ENCODE results near the gene RAB24.

The RAB24 gene

DNA sequence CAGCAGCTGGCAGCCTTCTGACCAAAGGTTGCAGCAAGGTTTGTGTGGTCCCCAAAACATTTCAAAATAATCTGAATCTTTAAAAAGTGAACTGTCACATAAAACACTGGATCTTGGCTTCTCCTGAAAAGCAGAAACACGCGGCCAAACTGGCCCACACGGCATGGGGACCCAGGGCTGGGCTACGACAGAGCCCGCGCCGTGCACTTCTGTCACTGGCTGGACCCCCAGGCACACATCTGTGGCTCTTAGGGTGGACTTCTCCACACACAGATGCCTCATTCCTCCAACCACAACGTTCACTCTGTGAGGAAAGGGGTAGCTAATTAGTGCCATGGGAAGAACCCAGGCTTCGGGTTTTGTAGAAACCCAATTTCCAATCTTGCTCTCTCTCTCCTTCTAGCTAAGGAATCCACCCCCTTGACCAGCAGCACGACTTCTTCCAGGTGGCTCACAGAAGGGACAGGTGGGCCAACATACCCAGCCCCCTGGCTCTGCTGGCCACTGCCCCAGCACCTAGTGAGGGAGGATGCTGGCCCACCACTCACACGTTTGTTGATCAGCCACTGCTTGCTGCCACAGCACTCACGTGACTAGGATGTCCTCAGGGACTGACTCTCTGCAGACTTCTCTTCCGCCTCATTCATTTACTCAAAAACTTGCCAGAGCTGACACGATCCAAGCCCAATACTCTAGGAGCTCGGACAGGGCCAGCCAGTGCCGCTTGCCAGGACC lies 30.1 kb upstream of the RAB24 start:
- no peak for DNase-seq (ENCODE audit: low read depth in 2 of 2)

DNA sequence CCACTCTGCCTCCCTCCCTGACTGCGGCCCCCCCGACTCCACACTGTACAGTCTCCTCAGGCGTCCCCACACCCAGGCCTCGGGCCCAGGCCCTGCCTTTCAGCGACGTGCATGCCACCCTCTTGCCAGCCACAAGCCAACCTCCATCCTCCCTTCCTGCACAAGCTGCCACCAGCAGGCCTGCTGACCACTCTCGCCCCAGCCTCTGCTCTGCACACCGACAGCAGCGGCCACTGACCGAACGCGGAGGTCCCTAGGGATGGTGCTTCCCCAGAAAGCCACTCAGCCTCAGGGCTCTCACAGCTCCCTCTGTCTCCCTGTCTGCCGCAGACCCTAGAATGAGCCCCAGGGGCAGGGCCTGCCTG lies 29.4 kb upstream of the RAB24 start:
- DNase-seq (ENCODE audit: low read depth in 2 of 2), result no peak

GRCh38 chr5:177332031-177332895 lies 28.7 kb upstream of the RAB24 start:
- DNase-seq (ENCODE audit: low read depth in 2 of 2), result no peak

- no peak for DNase-seq (ENCODE audit: low read depth in 2 of 2)
These were observed 27.7 kb upstream of the RAB24 start for GRCh38 chr5:177330991-177331842.

DNA sequence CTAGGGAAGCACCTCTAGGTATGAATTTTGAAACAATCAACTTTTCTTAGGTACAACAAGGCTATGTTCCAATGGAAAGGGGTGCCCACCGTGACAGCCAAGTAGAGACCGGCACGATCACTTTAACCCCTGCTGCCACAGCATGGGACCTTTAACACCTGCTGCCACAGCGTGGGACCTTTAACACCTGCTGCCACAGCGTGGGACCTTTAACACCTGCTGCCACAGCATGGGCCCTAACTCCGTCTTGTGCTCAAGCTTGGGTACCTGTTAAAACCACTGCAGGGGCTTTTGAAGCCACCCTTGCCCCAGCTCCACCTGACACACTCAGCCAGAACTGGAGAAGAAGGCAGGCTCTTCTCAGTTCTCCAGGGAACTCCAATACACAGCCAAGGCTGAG lies 26.4 kb upstream of the RAB24 start:
- DNase-seq (ENCODE audit: low read depth in 2 of 2), result no peak

DNA sequence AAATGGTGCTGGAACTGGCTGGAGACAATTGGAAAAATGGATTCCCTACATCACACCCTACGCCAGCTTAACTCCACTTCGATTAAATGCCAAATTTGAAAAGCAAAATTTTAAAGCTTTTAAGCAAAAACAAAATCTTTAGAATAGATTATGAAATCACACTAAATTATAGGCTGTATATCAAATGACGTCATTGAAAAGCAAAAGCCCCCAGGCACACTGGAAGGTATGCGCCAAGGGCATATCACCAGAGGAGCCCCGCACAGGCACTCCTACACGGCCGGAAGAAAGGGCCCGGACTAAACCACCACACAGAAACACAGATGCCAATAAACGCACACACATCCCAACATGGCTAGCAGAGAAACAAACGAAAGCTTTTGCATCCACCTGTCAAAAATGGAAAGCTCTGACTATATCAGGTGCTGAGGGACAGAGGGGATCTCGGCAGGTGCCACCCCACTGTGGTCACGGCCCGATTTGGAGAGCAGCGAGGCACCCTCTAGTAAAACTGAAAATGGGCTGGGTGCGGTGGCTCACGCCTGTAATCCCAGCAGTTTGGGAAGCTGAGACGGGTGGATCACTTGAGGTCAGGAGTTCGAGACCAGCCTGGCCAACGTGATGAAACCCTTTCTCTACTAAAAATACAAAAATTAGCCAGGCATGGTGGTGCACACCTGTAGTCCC lies 25.2 kb upstream of the RAB24 start:
- no peak for DNase-seq (ENCODE audit: low read depth in 2 of 2)

GRCh38 chr5:177327539-177328522 lies 24.3 kb upstream of the RAB24 start:
- DNase-seq (ENCODE audit: low read depth in 2 of 2), result no peak

DNA sequence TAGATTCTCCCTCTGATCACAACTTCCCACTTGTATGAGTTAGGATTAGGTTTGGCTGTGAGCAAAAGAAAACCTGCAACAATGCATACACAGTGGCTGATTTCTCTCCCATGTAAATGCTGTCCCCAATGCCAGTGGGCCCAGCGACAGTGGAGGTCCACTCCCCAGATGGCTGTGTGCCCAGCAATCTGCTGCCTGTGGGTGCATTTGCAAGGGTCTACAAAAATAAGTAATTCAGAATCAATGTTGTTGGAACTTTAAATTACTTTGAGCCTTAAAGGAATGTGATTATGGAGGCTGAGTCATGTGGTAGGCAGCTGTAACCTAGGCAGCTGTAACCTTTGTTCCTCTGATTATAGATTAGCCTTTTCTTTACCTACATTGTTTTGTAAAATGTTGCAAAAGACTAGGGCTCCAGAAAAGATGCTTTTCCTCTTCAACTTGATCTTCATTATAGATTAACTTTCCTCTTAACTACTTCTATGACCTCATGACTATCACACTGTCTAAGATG lies 22.4 kb upstream of the RAB24 start:
- no peak for DNase-seq (ENCODE audit: low read depth in 2 of 2)

DNA sequence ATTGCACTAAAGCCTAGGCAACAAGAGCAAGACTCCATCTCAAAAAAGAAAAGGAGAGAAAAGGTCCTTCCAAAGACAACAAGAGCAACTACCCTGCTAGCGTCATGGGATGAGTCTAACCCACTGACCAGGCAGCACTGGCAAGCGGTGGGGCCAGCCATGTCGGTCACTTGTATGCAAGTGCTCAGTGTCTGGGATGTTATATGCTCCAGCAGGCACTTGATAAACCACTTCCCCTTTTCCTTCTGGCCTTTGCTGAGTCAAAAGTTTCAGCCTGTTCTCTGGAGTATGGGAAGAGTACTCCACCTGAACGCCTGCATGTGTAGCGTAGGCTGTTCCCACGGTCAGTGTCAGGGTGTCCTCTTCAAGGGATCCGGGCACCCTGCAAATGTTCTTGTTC lies 17.4 kb upstream of the RAB24 start:
- DNase-seq (ENCODE audit: low read depth in 2 of 2), result no peak

DNA sequence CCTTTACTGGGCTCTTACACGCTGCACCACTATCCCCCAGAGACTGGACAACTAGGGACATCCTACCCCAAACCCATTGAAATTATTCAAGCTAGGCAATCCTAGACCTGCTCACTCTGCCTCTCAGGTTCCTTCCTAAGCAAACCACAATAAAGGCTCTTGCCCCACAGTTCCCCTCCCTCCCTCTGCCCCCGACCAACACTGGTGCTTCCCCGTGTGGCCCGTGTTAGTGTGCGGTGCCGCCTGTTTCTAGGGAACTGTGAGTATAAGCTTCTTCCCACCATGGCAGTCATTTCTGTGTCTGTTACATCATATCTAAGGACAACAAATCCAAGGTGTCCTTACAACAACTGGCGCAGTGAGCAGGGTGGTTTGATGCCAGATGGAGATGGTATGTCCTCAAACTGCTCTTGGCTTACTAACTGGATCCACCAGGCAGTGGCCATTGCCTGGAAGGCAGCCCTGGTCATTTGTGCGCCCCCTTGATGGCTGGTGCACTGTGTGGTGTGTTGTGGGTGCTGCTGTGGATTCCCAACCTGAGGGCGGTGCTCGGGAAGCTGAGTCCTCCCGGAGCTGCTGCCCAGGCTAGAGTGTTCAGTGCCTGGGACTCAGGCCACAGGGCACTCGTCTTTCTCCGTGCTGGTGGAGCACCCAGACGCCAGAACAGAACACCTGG lies 16.5 kb upstream of the RAB24 start:
- no peak for DNase-seq (ENCODE audit: low read depth in 2 of 2)

GRCh38 chr5:177317959-177318377 lies 14.4 kb upstream of the RAB24 start:
- peak in 1 of 2 donors; percentile 46 for DNase-seq (ENCODE audit: low read depth in 2 of 2)

DNA sequence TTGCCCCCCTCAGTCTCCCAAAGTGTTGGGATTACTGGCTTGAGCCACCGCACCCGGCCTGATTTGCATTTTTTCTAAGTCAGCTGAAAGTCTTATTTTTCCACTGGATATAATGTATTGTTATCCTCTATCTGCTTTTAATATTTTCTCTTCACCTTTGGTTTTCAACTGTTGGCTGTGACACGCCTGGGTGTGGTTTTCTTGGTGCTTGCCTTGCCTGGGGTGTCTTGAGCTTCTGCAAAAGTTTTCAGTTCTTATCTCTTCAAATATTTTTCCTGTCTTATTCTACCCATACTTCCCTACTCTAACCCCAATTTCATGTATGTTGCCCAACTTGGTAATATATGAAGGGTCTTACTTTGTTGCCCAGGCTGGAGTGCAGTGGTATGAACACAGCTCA lies 12.5 kb upstream of the RAB24 start:
- no peak for DNase-seq (ENCODE audit: low read depth in 2 of 2)

- DNase-seq (ENCODE audit: low read depth in 2 of 2), result no peak
These were observed 11.9 kb upstream of the RAB24 start for GRCh38 chr5:177315411-177315810.

DNA sequence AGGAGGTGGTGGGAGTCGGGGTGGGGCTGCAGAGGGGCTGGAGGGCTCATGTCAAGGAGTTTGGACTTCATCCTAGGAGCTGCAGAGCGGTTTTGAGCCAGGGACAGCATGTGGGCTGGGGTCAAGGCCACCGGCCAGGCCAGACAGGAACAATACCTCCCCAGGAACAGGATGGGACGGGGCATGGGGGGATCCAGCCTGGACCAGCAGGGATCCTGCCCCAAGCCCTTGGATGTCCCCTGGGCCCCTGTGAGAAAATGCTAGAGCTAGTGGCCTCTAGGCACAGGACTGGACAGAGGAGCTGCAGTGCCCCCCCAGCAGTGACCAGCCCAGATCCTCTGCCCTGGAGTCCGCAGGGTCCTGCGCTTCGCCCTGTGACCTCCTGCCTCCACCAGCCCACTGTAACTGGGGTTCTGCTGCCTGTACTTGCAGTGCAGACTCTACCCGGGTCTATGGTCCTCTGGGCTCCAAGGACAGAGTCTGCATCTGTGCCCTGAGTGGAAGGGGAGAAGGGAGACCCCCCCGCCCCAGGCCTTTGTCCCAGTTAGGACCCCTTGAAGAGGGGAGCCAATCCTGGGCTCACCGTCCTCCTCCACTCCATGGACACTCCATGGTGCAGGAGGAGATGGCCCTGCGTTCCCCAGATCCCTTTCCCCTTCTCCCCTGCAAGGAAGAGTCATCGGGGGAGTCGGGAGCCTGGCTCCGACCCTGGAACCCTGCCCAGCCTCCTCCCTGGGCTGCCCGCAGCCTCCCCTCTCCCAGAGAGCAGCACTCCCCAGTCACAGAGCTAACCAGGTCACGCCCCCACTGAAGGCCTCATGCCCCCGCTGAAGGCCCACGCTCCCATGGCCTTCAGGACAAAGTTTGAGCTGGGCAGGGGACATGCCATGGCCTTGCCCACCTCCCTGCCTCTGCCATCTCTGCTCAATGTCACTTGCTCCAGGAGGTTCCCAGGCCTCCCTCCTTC lies 11.1 kb upstream of the RAB24 start:
- no peak for DNase-seq (ENCODE audit: low read depth in 2 of 2)

DNA sequence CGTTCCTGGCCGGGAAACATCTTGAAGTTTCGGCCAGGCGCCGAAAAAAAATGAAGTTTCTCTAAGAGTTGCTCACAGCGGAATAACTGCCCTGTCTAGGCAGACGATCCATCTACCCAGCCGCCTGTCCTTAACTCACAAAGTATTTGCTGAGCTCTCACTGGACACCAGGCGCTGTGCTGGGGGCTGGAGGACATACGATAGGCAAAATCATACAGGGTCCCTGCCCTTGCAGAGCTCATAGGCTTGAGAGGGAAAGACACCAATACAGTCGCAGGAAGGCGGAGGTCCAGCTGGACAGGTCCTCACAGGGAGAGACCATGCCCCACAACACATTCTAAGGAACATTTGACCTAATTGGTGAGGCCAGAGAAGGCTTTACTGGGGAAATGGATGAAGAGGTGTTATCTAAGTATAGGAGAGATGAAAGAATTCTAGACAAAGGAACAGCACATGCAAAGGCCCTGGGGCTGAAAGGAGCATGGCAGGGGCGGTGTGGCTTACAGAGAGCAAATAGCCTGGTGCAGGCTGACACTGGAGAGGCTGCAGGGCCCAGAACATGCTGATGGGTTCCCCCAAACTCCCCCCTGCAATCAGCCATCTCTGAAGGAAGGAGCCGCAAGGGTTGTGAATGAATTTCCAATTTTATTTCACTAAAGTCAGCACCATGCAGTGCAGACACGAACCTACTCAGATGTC lies 10.2 kb upstream of the RAB24 start:
- no peak for DNase-seq (ENCODE audit: low read depth in 2 of 2)

- no peak for DNase-seq (ENCODE audit: low read depth in 2 of 2)
These were observed 9.2 kb upstream of the RAB24 start for GRCh38 chr5:177312649-177313181.

All from activated CD8-positive, alpha-beta memory T cell treated with anti-CD3 and anti-CD28 coated beads for 4 hours (primary cell).